Activated naive CD8-positive, alpha-beta T cell (primary cell): ENCODE measurements around the gene PSMB7.

Experiments used
- H3K27ac Mint-ChIP-seq: one replicate; pipeline ENCODE4 v1.8.0; 2021; ENCODE audit warnings: mixed read lengths
- H3K27me3 Mint-ChIP-seq: one replicate; pipeline ENCODE4 v1.8.0; 2021; ENCODE audit warnings: mixed read lengths
- H3K36me3 Mint-ChIP-seq: one replicate; pipeline ENCODE4 v1.8.0; 2021; ENCODE audit warnings: mixed read lengths
- H3K4me1 Mint-ChIP-seq: one replicate; pipeline ENCODE4 v1.8.0; 2021; ENCODE audit warnings: low read depth, mixed read lengths
- H3K4me3 Mint-ChIP-seq: one replicate; pipeline ENCODE4 v1.8.0; 2021; ENCODE audit warnings: mild to moderate bottlenecking, mixed read lengths
- H3K9me3 Mint-ChIP-seq: one replicate; pipeline ENCODE4 v1.8.0; 2021; ENCODE audit warnings: low read depth, mixed read lengths

Gene PSMB7

DNA sequence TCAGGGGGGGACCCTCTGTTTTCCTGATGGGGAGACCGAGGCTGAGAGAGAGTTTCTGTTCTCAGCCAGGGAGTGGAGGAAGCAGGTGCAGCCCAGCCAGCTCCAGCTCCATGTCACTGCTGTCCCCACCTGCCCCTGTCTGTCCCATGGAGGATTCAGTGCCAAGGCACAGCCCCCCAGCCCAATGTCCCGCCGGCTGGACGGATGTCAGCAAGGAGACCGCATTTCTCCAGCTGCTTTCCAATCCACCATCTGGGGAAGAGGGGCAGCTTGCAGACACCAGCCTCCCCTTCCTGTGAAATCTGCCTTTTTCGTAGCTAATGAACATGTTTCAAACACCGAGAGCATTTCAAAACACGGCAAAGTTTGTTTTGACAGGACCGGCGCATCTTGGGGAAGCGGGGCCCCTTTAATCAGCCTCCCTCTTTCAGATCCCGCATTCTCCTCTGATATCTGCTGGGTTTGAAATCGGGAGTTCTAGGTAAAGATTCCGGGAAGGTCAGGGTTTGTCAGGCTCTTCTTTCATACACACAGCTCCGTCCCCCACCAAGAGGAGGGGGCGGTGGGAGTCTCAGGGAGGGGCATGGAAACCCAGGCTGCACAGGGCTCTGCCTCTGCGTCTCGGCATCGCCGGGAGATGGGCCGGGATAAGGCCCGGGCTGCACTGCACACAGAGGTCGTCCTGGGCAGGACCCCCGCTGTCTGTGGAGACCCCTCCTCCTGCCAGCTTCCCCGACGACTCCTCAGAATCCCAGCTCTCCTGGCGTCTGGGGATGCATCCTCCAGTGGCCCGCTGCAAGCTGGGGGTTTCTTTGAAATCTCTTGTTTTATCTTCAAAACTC lies 82.7 kb downstream of the PSMB7 start:
- H3K9me3 Mint-ChIP-seq: no peaks in the 10 kb centered on the region
- peaks cover 3% of the 10 kb centered on the region for H3K36me3 Mint-ChIP-seq
- no peaks in the 10 kb centered on the region for H3K27me3 Mint-ChIP-seq
- no peaks in the 10 kb centered on the region for H3K4me1 Mint-ChIP-seq
- H3K27ac Mint-ChIP-seq: no peak overlapping the region
- no peak overlapping the region for H3K4me3 Mint-ChIP-seq

DNA sequence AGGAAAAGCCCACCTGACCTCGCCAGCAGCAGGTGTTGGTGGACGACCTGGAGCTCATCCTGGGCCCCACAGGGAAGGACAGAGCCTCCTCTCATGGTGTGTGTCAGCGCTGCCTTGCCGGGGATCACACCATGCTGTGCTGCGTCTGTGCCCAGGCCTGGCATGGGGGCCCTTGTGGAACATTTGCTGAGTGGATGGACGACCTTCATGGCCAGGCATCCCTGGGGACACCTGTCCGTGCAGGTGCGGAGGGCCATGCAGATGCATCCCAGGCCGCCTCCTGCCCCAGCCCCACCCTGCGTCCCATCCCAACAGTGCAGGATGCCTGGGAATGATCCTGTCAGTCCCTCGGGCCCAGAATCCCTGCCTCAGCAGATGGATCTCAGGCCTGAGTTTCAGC lies 83.7 kb downstream of the PSMB7 start:
- Mint-ChIP-seq H3K9me3 (no peaks in the 10 kb centered on the region), H3K4me1 (no peaks in the 10 kb centered on the region), H3K36me3 (no peaks in the 10 kb centered on the region), H3K27me3 (no peaks in the 10 kb centered on the region), H3K27ac (no peak overlapping the region), H3K4me3 (no peak overlapping the region)

DNA sequence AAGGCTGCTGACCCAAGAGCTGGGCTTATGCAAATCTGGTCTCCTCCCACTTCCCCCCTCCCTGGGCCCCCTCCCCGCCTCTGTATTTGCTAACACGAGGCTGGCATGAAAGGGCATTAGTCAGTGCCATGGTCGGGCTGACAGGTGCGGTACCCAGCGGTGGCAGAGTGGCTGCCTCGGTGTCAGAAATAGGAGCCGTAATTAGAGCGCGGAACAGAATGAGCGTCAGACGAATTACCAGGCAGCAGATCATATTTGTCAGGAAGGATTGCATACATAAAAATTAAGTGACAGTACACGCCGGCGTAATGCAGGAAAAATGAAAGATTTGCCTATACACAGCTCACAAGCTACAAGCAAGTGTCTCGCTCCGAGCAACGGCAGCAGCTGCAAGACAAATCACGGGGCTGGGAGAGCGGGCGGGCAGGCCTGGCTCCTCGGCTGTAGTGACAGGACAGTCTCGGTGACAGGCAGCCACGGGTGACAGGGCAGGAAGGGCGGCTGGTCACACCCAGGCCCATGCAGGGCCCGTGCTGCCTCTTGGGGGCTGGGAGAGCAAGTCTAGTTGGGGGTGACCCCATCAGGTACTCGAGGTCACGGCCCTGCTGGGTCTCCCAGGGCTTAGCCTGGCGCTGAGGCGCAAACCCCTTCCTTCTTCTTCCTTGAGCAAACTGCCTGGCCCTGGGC lies 85.1 kb downstream of the PSMB7 start:
- H3K36me3 Mint-ChIP-seq: no peaks in the 10 kb centered on the region
- no peaks in the 10 kb centered on the region for H3K9me3 Mint-ChIP-seq
- H3K4me1 Mint-ChIP-seq: no peaks in the 10 kb centered on the region
- H3K27me3 Mint-ChIP-seq: no peaks in the 10 kb centered on the region
- no peak overlapping the region for H3K4me3 Mint-ChIP-seq
- no peak overlapping the region for H3K27ac Mint-ChIP-seq

- H3K27me3 Mint-ChIP-seq: no peaks in the 10 kb centered on the region
- no peak overlapping the region for H3K4me3 Mint-ChIP-seq
- no peak overlapping the region for H3K27ac Mint-ChIP-seq
- no peaks in the 10 kb centered on the region for H3K9me3 Mint-ChIP-seq
- no peaks in the 10 kb centered on the region for H3K36me3 Mint-ChIP-seq
- H3K4me1 Mint-ChIP-seq: no peaks in the 10 kb centered on the region
Observed at GRCh38 chr9:124329206-124329792, 85.9 kb downstream of the PSMB7 start.

DNA sequence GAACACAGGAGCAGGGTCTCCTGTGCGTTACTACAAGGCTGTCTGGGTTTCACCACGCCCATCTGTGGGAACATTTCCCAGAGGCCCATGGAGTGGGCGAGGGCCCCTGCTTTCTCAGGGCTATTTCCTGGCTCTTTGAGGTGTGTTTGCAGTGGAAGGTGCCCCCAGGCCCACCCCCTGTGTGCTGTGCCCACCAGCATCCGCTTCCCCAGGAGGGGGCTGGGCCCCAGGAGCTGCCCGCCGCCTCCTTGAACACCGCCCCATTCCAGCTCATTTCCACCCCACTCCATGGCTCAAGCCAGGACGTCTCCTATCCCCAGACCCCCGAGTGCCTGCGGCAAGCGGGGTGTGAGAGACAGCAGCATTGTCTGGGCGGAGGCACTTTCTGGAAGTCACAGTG lies 87.0 kb downstream of the PSMB7 start:
- Mint-ChIP-seq H3K27me3 (no peaks in the 10 kb centered on the region), H3K27ac (no peak overlapping the region), H3K9me3 (no peaks in the 10 kb centered on the region), H3K4me3 (no peak overlapping the region), H3K36me3 (no peaks in the 10 kb centered on the region), H3K4me1 (no peaks in the 10 kb centered on the region)

DNA sequence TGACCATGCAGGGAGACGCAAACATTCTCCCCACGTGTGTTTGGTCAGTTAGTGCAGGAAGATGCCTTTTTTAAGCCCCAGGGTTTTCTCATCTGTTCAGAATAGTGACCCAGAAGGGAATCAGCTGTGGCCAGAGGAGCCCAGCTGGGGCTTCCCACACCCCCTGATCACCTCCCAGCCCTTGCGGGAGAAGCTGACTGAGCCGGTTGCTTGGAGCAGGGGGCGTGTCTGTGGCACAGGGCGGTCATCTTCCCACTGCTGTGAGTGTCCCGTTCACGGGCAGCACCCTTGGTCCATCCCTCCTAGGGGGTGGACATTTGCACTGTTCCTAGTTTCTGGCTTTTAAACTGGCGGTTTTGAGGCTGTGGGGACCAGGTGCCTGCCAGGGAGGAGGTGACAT lies 87.8 kb downstream of the PSMB7 start:
- no peaks in the 10 kb centered on the region for H3K27me3 Mint-ChIP-seq
- H3K4me1 Mint-ChIP-seq: no peaks in the 10 kb centered on the region
- no peak overlapping the region for H3K4me3 Mint-ChIP-seq
- no peak overlapping the region for H3K27ac Mint-ChIP-seq
- no peaks in the 10 kb centered on the region for H3K9me3 Mint-ChIP-seq
- H3K36me3 Mint-ChIP-seq: no peaks in the 10 kb centered on the region

GRCh38 chr9:124326378-124326777 lies 88.9 kb downstream of the PSMB7 start:
- Mint-ChIP-seq H3K27me3 (no peaks in the 10 kb centered on the region), H3K9me3 (no peaks in the 10 kb centered on the region), H3K4me1 (no peaks in the 10 kb centered on the region), H3K27ac (no peak overlapping the region), H3K4me3 (no peak overlapping the region), H3K36me3 (no peaks in the 10 kb centered on the region)

- no peaks in the 10 kb centered on the region for H3K36me3 Mint-ChIP-seq
- no peaks in the 10 kb centered on the region for H3K27me3 Mint-ChIP-seq
- H3K4me1 Mint-ChIP-seq: no peaks in the 10 kb centered on the region
- no peak overlapping the region for H3K27ac Mint-ChIP-seq
- H3K9me3 Mint-ChIP-seq: no peaks in the 10 kb centered on the region
- no peak overlapping the region for H3K4me3 Mint-ChIP-seq
Observed at GRCh38 chr9:124325816-124326215, 89.4 kb downstream of the PSMB7 start.

- H3K9me3 Mint-ChIP-seq: no peaks in the 10 kb centered on the region
- no peaks in the 10 kb centered on the region for H3K4me1 Mint-ChIP-seq
- H3K4me3 Mint-ChIP-seq: no peak overlapping the region
- no peaks in the 10 kb centered on the region for H3K36me3 Mint-ChIP-seq
- H3K27me3 Mint-ChIP-seq: no peaks in the 10 kb centered on the region
- H3K27ac Mint-ChIP-seq: no peak overlapping the region
Observed at GRCh38 chr9:124323904-124324303, 91.3 kb downstream of the PSMB7 start.

GRCh38 chr9:124322618-124323432 lies 92.4 kb downstream of the PSMB7 start:
- no peak overlapping the region for H3K27ac Mint-ChIP-seq
- H3K4me3 Mint-ChIP-seq: no peak overlapping the region

DNA sequence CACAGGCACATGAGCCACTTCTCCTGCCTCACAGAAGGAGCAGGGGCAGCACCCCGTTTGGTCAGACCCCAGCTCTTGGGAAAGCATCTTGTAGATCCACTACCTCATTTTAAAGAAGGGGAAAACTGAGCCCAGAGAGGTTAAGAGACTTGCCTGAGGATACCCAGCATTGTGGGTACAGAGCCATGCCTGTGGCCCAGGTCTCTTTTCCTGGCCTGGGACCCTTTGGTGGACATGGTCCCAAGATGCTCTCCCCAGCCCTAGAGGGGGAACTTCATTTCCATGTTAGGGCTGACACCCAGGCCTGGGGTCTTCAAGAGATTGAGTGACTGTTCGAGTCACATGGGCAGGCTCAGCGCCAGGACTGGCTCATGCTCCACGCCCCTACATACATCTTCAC lies 93.3 kb downstream of the PSMB7 start:
- Mint-ChIP-seq H3K4me3 (no peak overlapping the region), H3K27ac (no peak overlapping the region), H3K27me3 (no peaks in the 10 kb centered on the region), H3K9me3 (no peaks in the 10 kb centered on the region), H3K4me1 (no peaks in the 10 kb centered on the region), H3K36me3 (no peaks in the 10 kb centered on the region)

More at GRCh38 chr9:124322618-124323432, 92.4 kb downstream of the PSMB7 start:
- Mint-ChIP-seq H3K4me1 (no peaks in the 10 kb centered on the region), H3K36me3 (no peaks in the 10 kb centered on the region), H3K9me3 (no peaks in the 10 kb centered on the region), H3K27me3 (no peaks in the 10 kb centered on the region)

DNA sequence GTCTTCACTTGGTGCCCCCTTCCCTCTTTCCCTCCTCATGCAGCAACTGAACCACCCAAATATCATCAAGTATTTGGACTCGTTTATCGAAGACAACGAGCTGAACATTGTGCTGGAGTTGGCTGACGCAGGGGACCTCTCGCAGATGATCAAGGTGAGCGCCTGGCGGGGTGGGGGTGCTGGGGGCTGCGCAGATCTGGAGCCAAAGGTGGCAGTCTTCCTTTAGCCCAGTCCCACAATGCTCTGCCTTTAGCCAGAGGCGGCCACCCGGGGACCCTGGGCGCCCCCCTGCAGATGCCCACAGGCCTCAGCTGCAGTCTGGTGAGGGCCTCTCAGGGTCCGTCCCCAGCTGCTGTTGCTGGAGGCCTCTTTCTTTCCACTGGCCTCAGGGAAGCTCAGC lies 93.8 kb downstream of the PSMB7 start:
- Mint-ChIP-seq H3K9me3 (no peaks in the 10 kb centered on the region), H3K27me3 (no peaks in the 10 kb centered on the region), H3K27ac (no peak overlapping the region), H3K4me1 (no peaks in the 10 kb centered on the region), H3K4me3 (no peak overlapping the region), H3K36me3 (no peaks in the 10 kb centered on the region)

DNA sequence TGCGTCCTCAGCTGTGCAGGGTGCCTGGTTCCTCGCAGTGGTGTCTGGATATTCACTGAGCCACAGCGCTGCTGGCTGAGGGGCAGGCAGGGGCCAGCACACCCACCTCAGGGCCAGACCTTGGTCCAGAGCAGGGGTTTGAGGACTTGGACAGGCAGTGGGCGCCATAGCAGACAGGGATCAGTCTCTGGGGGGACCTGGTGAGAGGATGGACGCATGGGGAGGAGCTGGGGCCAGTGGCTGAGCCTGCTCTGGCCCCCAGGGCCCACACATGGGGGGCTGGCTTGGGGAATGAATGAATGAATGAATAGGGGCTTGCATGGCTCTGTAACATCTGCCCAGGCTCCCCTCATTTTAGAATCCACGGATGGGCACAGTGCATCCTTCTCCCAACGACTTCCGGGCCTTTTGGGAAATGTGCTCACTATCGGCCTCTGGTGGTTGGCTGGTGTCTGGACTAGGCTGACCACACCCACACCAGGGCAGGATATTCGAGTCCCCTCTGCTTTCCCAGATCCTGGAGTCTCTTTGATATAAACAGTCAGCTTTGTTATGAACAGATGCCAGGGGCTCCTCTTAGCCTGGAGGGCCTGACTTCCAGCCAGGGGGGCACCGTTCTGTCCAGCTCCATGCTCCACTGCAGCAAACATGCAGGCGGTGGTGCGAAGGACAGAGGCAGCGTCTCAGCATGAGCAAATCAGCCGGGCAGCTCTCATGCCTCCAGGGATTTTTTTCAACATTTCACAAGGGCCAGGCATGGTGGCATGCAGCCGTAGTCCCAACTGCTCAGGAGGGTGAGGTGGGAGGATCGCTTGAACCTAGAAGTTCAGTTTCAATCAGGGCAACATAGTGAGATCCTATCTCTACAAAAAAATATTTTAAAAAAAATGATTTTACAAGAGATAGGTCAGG lies 94.9 kb downstream of the PSMB7 start:
- Mint-ChIP-seq H3K36me3 (no peaks in the 10 kb centered on the region), H3K9me3 (no peaks in the 10 kb centered on the region), H3K27me3 (no peaks in the 10 kb centered on the region), H3K4me1 (no peaks in the 10 kb centered on the region), H3K4me3 (no peak overlapping the region), H3K27ac (no peak overlapping the region)

DNA sequence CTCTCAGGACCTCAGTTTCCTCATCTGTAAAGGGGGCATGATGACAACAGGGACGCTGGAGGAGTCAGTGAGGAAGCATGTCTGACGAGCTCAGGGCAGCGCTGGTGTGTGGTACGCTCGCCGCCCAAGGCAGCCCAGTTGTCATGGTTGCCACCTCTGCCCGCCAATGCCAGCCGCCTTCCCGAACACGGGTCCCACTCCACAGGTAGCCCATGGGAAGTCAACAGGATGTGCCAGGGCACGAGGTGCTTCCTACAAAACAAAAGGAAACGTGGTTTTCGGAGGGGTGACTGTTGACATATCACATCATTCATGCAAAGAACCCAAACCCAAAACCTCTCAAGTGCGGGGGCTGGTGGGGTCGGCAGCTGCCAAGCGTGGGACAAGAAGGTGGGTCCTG lies 99.4 kb downstream of the PSMB7 start:
- Mint-ChIP-seq H3K4me1 (no peaks in the 10 kb centered on the region), H3K36me3 (no peaks in the 10 kb centered on the region), H3K27ac (no peak overlapping the region), H3K4me3 (no peak overlapping the region), H3K27me3 (no peaks in the 10 kb centered on the region), H3K9me3 (no peaks in the 10 kb centered on the region)
